DOHH2 (cell line): Measurements from ENCODE around the gene UBIAD1.
"Not testable (repeated sequence)": the region's sequence is repeated elsewhere in the genome, so short reads cannot be mapped to it uniquely, and the experiment has no call there.

Experiments
- H3F3A ChIP-seq: fragments of 200-600 bp; sonication (generic), shearing (Covaris generic); 2 replicates; pipeline ENCODE4 v1.6.0; 2016; ENCODE audit warnings: antibody characterized with exemption, mild to moderate bottlenecking; ENCODE audit not compliant: control insufficient read depth, insufficient read depth
- H3K27ac ChIP-seq: fragments of 200-600 bp; sonication (generic); 2 replicates; pipeline ENCODE4 v1.5.1; 2014; ENCODE audit warnings: low read depth, mild to moderate bottlenecking, low read length, moderate library complexity
- H3K27me3 ChIP-seq: fragments of 200-600 bp; sonication (generic); 2 replicates; pipeline ENCODE4 v1.6.1; 2014; ENCODE audit warnings: mild to moderate bottlenecking, low read length, mixed read lengths; ENCODE audit not compliant: control insufficient read depth
- H3K36me3 ChIP-seq: fragments of 200-600 bp; sonication (generic); 2 replicates; pipeline ENCODE4 v1.6.1; 2014; ENCODE audit warnings: mild to moderate bottlenecking, low read length, moderate library complexity, mixed read lengths; ENCODE audit not compliant: control insufficient read depth
- H3K4me1 ChIP-seq: fragments of 200-600 bp; sonication (generic); 2 replicates; pipeline ENCODE4 v1.6.1; 2014; ENCODE audit warnings: mild to moderate bottlenecking, low read length, mixed read lengths; ENCODE audit not compliant: control insufficient read depth
- H3K4me2 ChIP-seq: fragments of 200-600 bp; sonication (generic); 2 replicates; pipeline ENCODE4 v1.6.0; 2014; ENCODE audit warnings: mild to moderate bottlenecking, low read length, moderate library complexity
- H3K4me3 ChIP-seq: fragments of 200-600 bp; sonication (generic); 2 replicates; pipeline ENCODE4 v1.5.1; 2014; ENCODE audit warnings: mild to moderate bottlenecking, low read length, mixed read lengths
- H3K79me2 ChIP-seq: fragments of 200-600 bp; sonication (generic); 2 replicates; pipeline ENCODE4 v1.6.1; 2014; ENCODE audit warnings: mild to moderate bottlenecking, low read length, mixed read lengths; ENCODE audit not compliant: control insufficient read depth
- H3K9me2 ChIP-seq: fragments of 200-600 bp; sonication (generic); replicated peaks from 2 replicates; pipeline ENCODE4 v1.6.1; 2014; ENCODE audit warnings: mild to moderate bottlenecking, low read length, mixed read lengths; ENCODE audit not compliant: control insufficient read depth
- H3K9me3 ChIP-seq: fragments of 200-600 bp; sonication (generic); 2 replicates; pipeline ENCODE4 v1.6.1; 2014; ENCODE audit warnings: antibody characterized with exemption, low read length, mixed read lengths; ENCODE audit not compliant: control insufficient read depth, insufficient read depth
- H4K20me1 ChIP-seq: fragments of 200-600 bp; sonication (generic); 2 replicates; pipeline ENCODE4 v1.6.0; 2014; ENCODE audit warnings: low read depth, mild to moderate bottlenecking, antibody characterized with exemption, low read length, moderate library complexity; ENCODE audit not compliant: control insufficient read depth, insufficient read depth
- EZH2phosphoT487 ChIP-seq: fragments of 200-600 bp; sonication (generic); IDR thresholded peaks from 2 replicates; pipeline ENCODE4 v1.6.1; 2017; ENCODE audit warnings: borderline replicate concordance, mild to moderate bottlenecking, antibody characterized with exemption, low read length, moderate library complexity, mixed read lengths
- TF ChIP-seq, protein P1 (sequence below): fragments of 200-600 bp; sonication (generic); IDR thresholded peaks from one replicate; pipeline ENCODE4 v1.5.1; 2014; ENCODE audit warnings: antibody characterized with exemption, mild to moderate bottlenecking, low read depth, low read length; ENCODE audit not compliant: poor library complexity, severe bottlenecking

UBIAD1 gene

GRCh38 chr1:11295905-11296304, 22.9 kb downstream of the UBIAD1 start:
- TF ChIP-seq, protein P1, sequence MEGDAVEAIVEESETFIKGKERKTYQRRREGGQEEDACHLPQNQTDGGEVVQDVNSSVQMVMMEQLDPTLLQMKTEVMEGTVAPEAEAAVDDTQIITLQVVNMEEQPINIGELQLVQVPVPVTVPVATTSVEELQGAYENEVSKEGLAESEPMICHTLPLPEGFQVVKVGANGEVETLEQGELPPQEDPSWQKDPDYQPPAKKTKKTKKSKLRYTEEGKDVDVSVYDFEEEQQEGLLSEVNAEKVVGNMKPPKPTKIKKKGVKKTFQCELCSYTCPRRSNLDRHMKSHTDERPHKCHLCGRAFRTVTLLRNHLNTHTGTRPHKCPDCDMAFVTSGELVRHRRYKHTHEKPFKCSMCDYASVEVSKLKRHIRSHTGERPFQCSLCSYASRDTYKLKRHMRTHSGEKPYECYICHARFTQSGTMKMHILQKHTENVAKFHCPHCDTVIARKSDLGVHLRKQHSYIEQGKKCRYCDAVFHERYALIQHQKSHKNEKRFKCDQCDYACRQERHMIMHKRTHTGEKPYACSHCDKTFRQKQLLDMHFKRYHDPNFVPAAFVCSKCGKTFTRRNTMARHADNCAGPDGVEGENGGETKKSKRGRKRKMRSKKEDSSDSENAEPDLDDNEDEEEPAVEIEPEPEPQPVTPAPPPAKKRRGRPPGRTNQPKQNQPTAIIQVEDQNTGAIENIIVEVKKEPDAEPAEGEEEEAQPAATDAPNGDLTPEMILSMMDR, result no peak
- no peak for TF ChIP-seq EZH2phosphoT487
- Histone ChIP-seq H3K9me3 (no peaks in the 10 kb centered on the region), H3K9me2 (no peaks in the 10 kb centered on the region), H3K36me3 (peaks cover 9% of the 10 kb centered on the region), H3K79me2 (no peaks in the 10 kb centered on the region), H3K4me2 (no peak overlapping the region), H3K4me1 (no peaks in the 10 kb centered on the region), H3K27me3 (no peaks in the 10 kb centered on the region), H4K20me1 (0 out of 2 replicates have a peak, but pooled peaks cover 3% of the 10 kb centered on the region), H3F3A (no peaks in the 10 kb centered on the region), H3K4me3 (no peak overlapping the region), H3K27ac (no peak overlapping the region)

- not testable (repeated sequence) for H3K4me1 ChIP-seq, H3K36me3 ChIP-seq, H4K20me1 ChIP-seq, H3K27ac ChIP-seq, H3K4me2 ChIP-seq, H3K9me2 ChIP-seq, H3K27me3 ChIP-seq, H3F3A ChIP-seq, H3K4me3 ChIP-seq, H3K79me2 ChIP-seq, H3K9me3 ChIP-seq
These were observed 24.8 kb downstream of the UBIAD1 start for GRCh38 chr1:11297774-11298173.

DNA sequence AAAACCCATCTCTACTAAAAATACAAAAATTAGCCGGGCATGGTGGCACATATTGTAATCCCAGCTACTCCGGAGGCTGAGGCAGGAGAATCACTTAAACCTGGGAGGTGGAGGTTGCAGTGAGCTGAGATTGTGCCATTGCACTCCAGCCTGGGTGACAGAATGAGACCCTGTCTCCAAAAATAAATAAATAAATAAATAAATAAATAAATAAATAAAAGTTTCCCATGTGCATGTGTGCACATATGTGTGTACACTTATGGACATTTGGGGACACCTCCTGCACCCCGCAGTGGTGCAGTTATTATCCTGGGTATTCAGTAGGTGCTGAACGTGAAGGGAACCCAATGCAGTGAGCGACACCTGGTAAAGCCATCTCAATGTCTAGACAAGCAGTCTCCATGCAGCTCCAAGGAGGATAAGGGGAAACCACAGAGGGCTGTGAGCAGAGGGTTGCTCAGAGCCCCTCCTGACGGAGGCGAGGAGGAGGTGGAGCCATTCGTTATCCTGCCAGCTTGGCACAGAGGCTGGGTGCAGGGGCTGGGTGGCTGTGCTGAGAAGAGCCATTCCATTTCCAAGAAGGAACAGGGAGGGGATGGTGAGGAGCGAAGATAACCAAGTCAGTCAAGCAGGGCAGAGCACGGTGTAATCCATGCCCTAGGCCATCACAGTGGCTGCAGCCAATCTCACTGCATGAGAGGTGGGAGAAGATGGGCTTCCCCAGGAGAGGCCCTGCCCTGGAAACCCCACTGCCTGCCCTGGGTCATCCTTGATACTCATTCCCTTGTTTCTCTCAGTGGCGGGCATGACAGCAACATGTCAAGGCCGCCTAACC, 25.6 kb downstream of the UBIAD1 start:
- no peaks in the 10 kb centered on the region for H3K9me2 ChIP-seq
- 0 out of 2 replicates have a peak, but pooled peaks cover 3% of the 10 kb centered on the region for H4K20me1 ChIP-seq
- no peaks in the 10 kb centered on the region for H3K79me2 ChIP-seq
- H3K36me3 ChIP-seq, result peaks cover 9% of the 10 kb centered on the region
- no peak overlapping the region for H3K27ac ChIP-seq
- no peaks in the 10 kb centered on the region for H3F3A ChIP-seq
- no peaks in the 10 kb centered on the region for H3K9me3 ChIP-seq
- no peak overlapping the region for H3K4me3 ChIP-seq
- no peak for TF ChIP-seq EZH2phosphoT487
- TF ChIP-seq, protein P1, result no peak
- H3K4me1 ChIP-seq, result no peaks in the 10 kb centered on the region
- H3K27me3 ChIP-seq, result no peaks in the 10 kb centered on the region
- no peak overlapping the region for H3K4me2 ChIP-seq

DNA sequence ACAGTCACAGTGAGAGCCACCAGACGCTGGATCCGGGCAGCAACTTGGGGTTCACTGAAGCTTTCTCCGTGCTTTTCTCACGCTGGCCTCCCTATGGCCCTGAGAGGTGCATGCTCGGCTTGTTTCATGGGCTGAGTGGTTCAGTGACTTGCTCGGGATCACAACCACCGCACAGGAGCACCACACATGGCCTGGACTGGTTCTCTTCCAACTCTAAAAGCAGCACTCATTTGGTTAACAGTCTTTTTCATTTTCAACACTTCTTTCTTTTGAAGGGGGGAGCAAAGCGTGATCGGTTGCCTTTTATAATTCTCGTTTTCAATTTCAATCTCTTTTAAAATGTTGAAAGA, 26.2 kb downstream of the UBIAD1 start:
- H3K36me3 ChIP-seq, result peaks cover 9% of the 10 kb centered on the region
- no peak overlapping the region for H3K4me2 ChIP-seq
- H4K20me1 ChIP-seq, result 0 out of 2 replicates have a peak, but pooled peaks cover 3% of the 10 kb centered on the region
- H3K9me2 ChIP-seq, result no peaks in the 10 kb centered on the region
- H3K79me2 ChIP-seq, result no peaks in the 10 kb centered on the region
- TF ChIP-seq, protein P1, result no peak
- TF ChIP-seq EZH2phosphoT487, result no peak
- no peaks in the 10 kb centered on the region for H3K9me3 ChIP-seq
- H3K27ac ChIP-seq, result no peak overlapping the region
- H3K27me3 ChIP-seq, result no peaks in the 10 kb centered on the region
- no peaks in the 10 kb centered on the region for H3F3A ChIP-seq
- no peak overlapping the region for H3K4me3 ChIP-seq
- H3K4me1 ChIP-seq, result no peaks in the 10 kb centered on the region
